Peyer's patch (tissue), 4 donors: ENCODE data around the gene FAM83F.

Experiments used
- CTCF ChIP-seq, 6 experiments: fragments of 450-650 bp in 4 of 6; fragments of 200-600 bp in 2 of 6; sonication (generic) in 1 of 6; IDR thresholded peaks; one replicate each; pipeline ENCODE4 v1.5.1; 2017 to 2019; ENCODE audit warnings: antibody characterized with exemption in 6 of 6, mild to moderate bottlenecking in 3 of 6, moderate library complexity in 1 of 6
- POLR2A ChIP-seq, 2 donors: fragments of 450-650 bp; IDR thresholded peaks; one replicate each; pipeline ENCODE4 v1.5.1; 2017; ENCODE audit warnings: antibody characterized with exemption in 2 of 2, mild to moderate bottlenecking in 2 of 2, moderate library complexity in 2 of 2

- TF ChIP-seq CTCF (IDR thresholded peaks at IDR 0.05), result no peak
- no peak for TF ChIP-seq POLR2A (IDR thresholded peaks at IDR 0.05)
Observed at GRCh38 chr22:40050258-40050657, 55.5 kb downstream of the FAM83F start.
